OCI-LY1 (cell line): ENCODE results near the gene NUDT16.

Experiments used
- H2AFZ ChIP-seq: fragments of 200-600 bp; sonication (generic), shearing (Covaris generic); 2 replicates; pipeline ENCODE4 v1.6.0; 2014; ENCODE audit warnings: antibody characterized with exemption, mild to moderate bottlenecking, low read length
- H3F3A ChIP-seq: fragments of 200-600 bp; sonication (generic), shearing (Covaris generic); 2 replicates; pipeline ENCODE4 v1.6.0; 2014; ENCODE audit warnings: mild to moderate bottlenecking, antibody characterized with exemption, low read length, moderate library complexity; ENCODE audit not compliant: insufficient read depth
- H3K27ac ChIP-seq: fragments of 200-600 bp; sonication (generic); 2 replicates; pipeline ENCODE4 v1.5.1; 2014; ENCODE audit warnings: low read length, mixed run types, mild to moderate bottlenecking, low read depth; ENCODE audit not compliant: poor library complexity, severe bottlenecking
- H3K27me3 ChIP-seq: fragments of 200-600 bp; sonication (generic); 2 replicates; pipeline ENCODE4 v1.6.0; 2014; ENCODE audit warnings: antibody characterized with exemption, mild to moderate bottlenecking, low read length, moderate library complexity; ENCODE audit not compliant: insufficient read depth
- H3K36me3 ChIP-seq: fragments of 200-600 bp; sonication (generic); 2 replicates; pipeline ENCODE4 v1.6.1; 2014; ENCODE audit warnings: mild to moderate bottlenecking, antibody characterized with exemption, low read length, moderate library complexity, mixed read lengths; ENCODE audit not compliant: insufficient read depth
- H3K4me1 ChIP-seq: fragments of 200-600 bp; sonication (generic); 2 replicates; pipeline ENCODE4 v1.5.1; 2014; ENCODE audit warnings: mild to moderate bottlenecking, low read length, moderate library complexity; ENCODE audit not compliant: insufficient read depth, severe bottlenecking
- H3K4me2 ChIP-seq: fragments of 200-600 bp; sonication (generic), shearing (Covaris generic); 2 replicates; pipeline ENCODE4 v1.6.1; 2014; ENCODE audit warnings: low read length
- H3K4me3 ChIP-seq: fragments of 200-600 bp; sonication (generic); 2 replicates; pipeline ENCODE4 v1.5.1; 2014; ENCODE audit warnings: low read length, low read depth, mild to moderate bottlenecking, mixed read lengths; ENCODE audit not compliant: poor library complexity, severe bottlenecking
- H3K79me2 ChIP-seq: fragments of 200-600 bp; shearing (Covaris generic); 2 replicates; pipeline ENCODE4 v1.6.1; 2016; ENCODE audit warnings: mixed run types, low read length, mixed read lengths; ENCODE audit not compliant: insufficient read depth
- H3K9ac ChIP-seq: fragments of 200-600 bp; sonication (generic), shearing (Covaris generic); 2 replicates; pipeline ENCODE4 v1.6.1; 2014; ENCODE audit warnings: mild to moderate bottlenecking, low read length, mixed read lengths
- H3K9me2 ChIP-seq: fragments of 200-600 bp; sonication (generic), shearing (Covaris generic); 2 replicates; pipeline ENCODE4 v1.6.1; 2014; ENCODE audit warnings: low read depth, mild to moderate bottlenecking, low read length, mixed read lengths
- H3K9me3 ChIP-seq: fragments of 200-600 bp; shearing (Covaris generic); 2 replicates; pipeline ENCODE4 v1.6.1; 2014; ENCODE audit warnings: low read length, mixed read lengths
- H4K20me1 ChIP-seq: fragments of 200-600 bp; sonication (generic), shearing (Covaris generic); 2 replicates; pipeline ENCODE4 v1.6.0; 2016; ENCODE audit warnings: mild to moderate bottlenecking, low read length; ENCODE audit not compliant: insufficient read depth
- CTCF ChIP-seq: fragments of 200-600 bp; sonication (generic), shearing (Covaris generic); IDR thresholded peaks from 2 replicates; pipeline ENCODE4 v1.5.1; 2017; ENCODE audit warnings: mild to moderate bottlenecking, antibody characterized with exemption, low read length, moderate library complexity, mixed read lengths
- EZH2 ChIP-seq: fragments of 200-600 bp; sonication (generic), shearing (Covaris generic); IDR thresholded peaks from 2 replicates; pipeline ENCODE4 v1.8.0; 2017; ENCODE audit warnings: borderline replicate concordance, mixed run types, mild to moderate bottlenecking, antibody characterized with exemption, low read length, moderate library complexity, mixed read lengths

Gene NUDT16

DNA sequence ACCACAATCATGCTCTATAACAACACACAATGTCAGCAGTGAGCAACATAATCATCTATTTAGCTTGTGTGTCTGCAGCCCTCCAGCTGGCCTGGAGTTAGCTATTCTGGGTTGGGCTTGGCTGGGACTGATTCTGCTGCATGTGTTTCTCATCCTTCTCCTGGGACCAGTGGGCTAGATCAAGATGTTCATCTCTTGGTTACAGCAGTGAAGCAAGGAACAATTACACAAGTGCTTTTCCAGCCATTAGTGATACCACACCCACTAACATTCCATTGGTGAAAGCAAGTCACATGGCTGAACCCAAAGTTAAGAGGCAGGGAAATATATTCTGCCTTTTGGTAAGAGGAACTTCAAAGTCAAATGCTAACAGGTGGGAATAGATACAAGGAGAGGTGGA lies 14.6 kb downstream of the NUDT16 start:
- TF ChIP-seq EZH2 (no peak), CTCF (no peak)
- no peaks in the 10 kb centered on the region for H3K9me3 ChIP-seq
- H3K36me3 ChIP-seq = no peaks in the 10 kb centered on the region
- no peaks in the 10 kb centered on the region for H3F3A ChIP-seq
- H3K27ac ChIP-seq = no peak overlapping the region
- H3K79me2 ChIP-seq = no peaks in the 10 kb centered on the region
- no peaks in the 10 kb centered on the region for H3K4me1 ChIP-seq
- H3K27me3 ChIP-seq = no peaks in the 10 kb centered on the region
- H4K20me1 ChIP-seq = no peaks in the 10 kb centered on the region
- H3K4me2 ChIP-seq = no peak overlapping the region
- no peak overlapping the region for H3K4me3 ChIP-seq
- no peaks in the 10 kb centered on the region for H3K9me2 ChIP-seq
- no peak overlapping the region for H2AFZ ChIP-seq
- no peak overlapping the region for H3K9ac ChIP-seq

- TF ChIP-seq CTCF (no peak), EZH2 (no peak)
- Histone ChIP-seq H3K36me3 (no peaks in the 10 kb centered on the region), H3K9me2 (no peaks in the 10 kb centered on the region), H2AFZ (no peak overlapping the region), H3K4me1 (no peaks in the 10 kb centered on the region), H4K20me1 (no peaks in the 10 kb centered on the region), H3K9ac (no peak overlapping the region), H3K9me3 (no peaks in the 10 kb centered on the region), H3K4me2 (no peak overlapping the region), H3K27ac (no peak overlapping the region), H3K27me3 (no peaks in the 10 kb centered on the region), H3F3A (no peaks in the 10 kb centered on the region), H3K4me3 (no peak overlapping the region), H3K79me2 (no peaks in the 10 kb centered on the region)
Observed at GRCh38 chr3:131397889-131398288, 16.3 kb downstream of the NUDT16 start.

GRCh38 chr3:131401978-131402377 lies 20.4 kb downstream of the NUDT16 start:
- Histone ChIP-seq H3K4me1 (no peaks in the 10 kb centered on the region), H2AFZ (no peak overlapping the region), H3K9ac (no peak overlapping the region), H3K27me3 (no peaks in the 10 kb centered on the region), H3K9me2 (no peaks in the 10 kb centered on the region), H3K4me3 (no peak overlapping the region), H3K36me3 (no peaks in the 10 kb centered on the region), H3K9me3 (no peaks in the 10 kb centered on the region), H3K79me2 (no peaks in the 10 kb centered on the region), H3K27ac (no peak overlapping the region), H4K20me1 (no peaks in the 10 kb centered on the region), H3K4me2 (no peak overlapping the region), H3F3A (no peaks in the 10 kb centered on the region)
- TF ChIP-seq EZH2 (no peak), CTCF (no peak)
